IMR-90 (cell line): Measurements from ENCODE around the gene C10orf62. TPM values are rescaled to one million over a fixed set of nuclear protein-coding genes. Genes with fewer than 3 reads are reported as not detected.

Experiments
- ATAC-seq: fragments of 200-7000 bp; cut with Tn5 transposase; 2 replicates; pipeline ENCODE4 v1.9.1; 2020; ENCODE audit warnings: low read depth, mild to moderate bottlenecking, moderate library complexity
- BruUV-seq: library from RNA; stranded (reverse); fragments of 400-500 nt; replicated peaks from 2 replicates; lab custom pipeline; 2021; lab: Mats Ljungman, UMichigan
- CTCF ChIA-PET: fragments of 300-600 bp; formaldehyde crosslinking; extraction: SDS; loops from one replicate; lab custom pipeline; 2021; ENCODE audit warnings: antibody characterized with exemption; lab: Yijun Ruan, JAX
- POLR2A ChIA-PET: fragments of 300-600 bp; sonication (Branson Sonifier 250); formaldehyde crosslinking; loops from one replicate; lab custom pipeline; 2022; ENCODE audit warnings: antibody characterized with exemption; ENCODE audit not compliant: unreplicated experiment; lab: Charles Lee
- DNase-seq: peaks from one replicate; pipeline ENCODE4 v3.0.0; 2013
- H2AFZ ChIP-seq: replicated peaks from 2 replicates; pipeline ENCODE3; 2013; ENCODE audit warnings: low read length, mild to moderate bottlenecking; ENCODE audit not compliant: poor library complexity
- H2AK5ac ChIP-seq: 2 replicates; pipeline ENCODE4 v1.6.1; 2013; ENCODE audit warnings: low read depth, low read length, inconsistent platforms
- H2AK9ac ChIP-seq: replicated peaks from 2 replicates; pipeline ENCODE3; 2013; ENCODE audit warnings: mild to moderate bottlenecking, low read depth, low read length, moderate library complexity; ENCODE audit not compliant: poor library complexity
- H2BK120ac ChIP-seq: 2 replicates; pipeline ENCODE4 v1.6.1; 2013; ENCODE audit warnings: low read depth, low read length, inconsistent platforms
- H2BK15ac ChIP-seq: 3 replicates; pipeline ENCODE4 v1.6.1; 2013; ENCODE audit warnings: low read depth, low read length, inconsistent platforms
- H2BK20ac ChIP-seq: 2 replicates; pipeline ENCODE4 v1.6.1; 2013; ENCODE audit warnings: low read depth, mild to moderate bottlenecking, inconsistent platforms, low read length, moderate library complexity
- H2BK5ac ChIP-seq: 2 replicates; pipeline ENCODE4 v1.6.1; 2013; ENCODE audit warnings: mild to moderate bottlenecking, low read depth, low read length, inconsistent platforms; ENCODE audit not compliant: poor library complexity, severe bottlenecking
- H3K14ac ChIP-seq: replicated peaks from 2 replicates; pipeline ENCODE4 v1.6.1; 2013; ENCODE audit warnings: low read depth, low read length, inconsistent platforms
- H3K18ac ChIP-seq: 2 replicates; pipeline ENCODE4 v1.6.1; 2013; ENCODE audit warnings: low read depth, low read length, control low read depth
- H3K23ac ChIP-seq: 2 replicates; pipeline ENCODE4 v1.6.1; 2013; ENCODE audit warnings: low read depth, low read length, inconsistent platforms
- H3K27ac ChIP-seq: 2 replicates; pipeline ENCODE4 v1.5.1; 2013; ENCODE audit warnings: mild to moderate bottlenecking, control low read depth, low read length; ENCODE audit not compliant: insufficient read depth
- H3K27me3 ChIP-seq: 2 replicates; pipeline ENCODE4 v1.6.1; 2013; ENCODE audit warnings: low read length; ENCODE audit not compliant: control insufficient read depth, insufficient read depth
- H3K36me3 ChIP-seq: 2 replicates; pipeline ENCODE4 v1.6.1; 2013; ENCODE audit warnings: low read length, mixed read lengths; ENCODE audit not compliant: control insufficient read depth, insufficient read depth
- H3K4ac ChIP-seq: 2 replicates; pipeline ENCODE4 v1.6.1; 2013; ENCODE audit warnings: low read depth, low read length, inconsistent platforms
- H3K4me1 ChIP-seq: 2 replicates; pipeline ENCODE4 v1.6.1; 2013; ENCODE audit warnings: low read length, mixed read lengths; ENCODE audit not compliant: control insufficient read depth, insufficient read depth
- H3K4me2 ChIP-seq: 2 replicates; pipeline ENCODE4 v1.6.1; 2013; ENCODE audit warnings: low read depth, mild to moderate bottlenecking, control low read depth, low read length, moderate library complexity
- H3K4me3 ChIP-seq: 2 replicates; pipeline ENCODE4 v1.5.1; 2013; ENCODE audit warnings: low read depth, mild to moderate bottlenecking, control low read depth, low read length, moderate library complexity; ENCODE audit not compliant: insufficient read depth
- H3K56ac ChIP-seq: 2 replicates; pipeline ENCODE4 v1.6.1; 2013; ENCODE audit warnings: low read length, inconsistent platforms; ENCODE audit not compliant: insufficient read depth; ENCODE audit errors: extremely low read depth
- H3K79me1 ChIP-seq, 2 experiments: 2 replicates each; pipeline ENCODE4 v1.6.1; 2013; ENCODE audit warnings: low read length in 2 of 2, inconsistent platforms in 1 of 2, low read depth in 1 of 2
- H3K9ac ChIP-seq: 2 replicates; pipeline ENCODE4 v1.6.1; 2013; ENCODE audit warnings: low read depth, low read length, control low read depth
- H3K9me1 ChIP-seq: 2 replicates; pipeline ENCODE4 v1.6.1; 2013; ENCODE audit warnings: low read length, inconsistent platforms; ENCODE audit not compliant: insufficient read depth
- H3K9me3 ChIP-seq: 2 replicates; pipeline ENCODE4 v1.6.1; 2013; ENCODE audit warnings: low read length; ENCODE audit not compliant: control insufficient read depth, insufficient read depth
- H4K20me1 ChIP-seq: 2 replicates; pipeline ENCODE4 v1.6.1; 2013; ENCODE audit warnings: low read length, inconsistent platforms; ENCODE audit not compliant: insufficient read depth
- H4K5ac ChIP-seq: 2 replicates; pipeline ENCODE4 v1.6.1; 2013; ENCODE audit warnings: mild to moderate bottlenecking, low read depth, low read length, control low read depth
- H4K8ac ChIP-seq, 2 experiments: 2 replicates each; pipeline ENCODE4 v1.6.1; 2013; ENCODE audit warnings: low read depth in 2 of 2, low read length in 2 of 2, control low read depth in 1 of 2, inconsistent platforms in 1 of 2
- H4K91ac ChIP-seq: 2 replicates; pipeline ENCODE4 v1.6.1; 2013; ENCODE audit warnings: low read depth, low read length, inconsistent platforms; ENCODE audit not compliant: insufficient read depth
- POLR2A ChIP-seq: IDR thresholded peaks from 2 replicates; pipeline ENCODE4 v1.6.1; 2012; ENCODE audit warnings: mild to moderate bottlenecking, low read depth, low read length
- WGBS, 2 experiments: methylation state at CpG; one replicate each; pipeline versions ENCODE4 v1.1.5 to v1.1.7; 2013; ENCODE audit warnings: missing lambda C conversion rate in 2 of 2; ENCODE audit not compliant: insufficient read length in 1 of 2; ENCODE audit errors: extremely low coverage in 2 of 2; 5-methylcytosine and 5-hydroxymethylcytosine counted together
- dilution Hi-C: fragments of 300-500 bp; cut with HindIII; formaldehyde crosslinking; loops from one replicate; pipeline ENCODE4 v1.14.3; 2018; ENCODE audit warnings: low sequenced_read_pairs; ENCODE audit not compliant: unreplicated experiment
- in situ Hi-C: fragments of 300-500 bp; cut with MboI; formaldehyde crosslinking; loops from 3 replicates; pipeline ENCODE4 v1.14.3; 2019; ENCODE audit warnings: low sequenced_read_pairs, inconsistent platforms, mixed read lengths
- intact Hi-C: fragments of 100-400 bp; cut with micrococcal nuclease; formaldehyde crosslinking; loops from 2 replicates; pipeline ENCODE4 v1.10.0; 2022
- polyA plus RNA-seq, 3 experiments: library from polyadenylated mRNA; depleted of rRNA; stranded (reverse); fragments of >200 nt; gene quantifications; 2 replicates each; pipeline ENCODE4 v1.2.3, GENCODE V29; 2012; ENCODE audit warnings: low replicate concordance in 1 of 3
- total RNA-seq: library from RNA; depleted of rRNA; stranded (reverse); fragments of >200 nt; gene quantifications from 2 replicates; pipeline ENCODE4 v1.2.3, GENCODE V29; 2012

Gene C10orf62
- total and polyA plus RNA-seq, 2 of the 4 experiments (the other 2 are of a cell fraction) = not detected

DNA sequence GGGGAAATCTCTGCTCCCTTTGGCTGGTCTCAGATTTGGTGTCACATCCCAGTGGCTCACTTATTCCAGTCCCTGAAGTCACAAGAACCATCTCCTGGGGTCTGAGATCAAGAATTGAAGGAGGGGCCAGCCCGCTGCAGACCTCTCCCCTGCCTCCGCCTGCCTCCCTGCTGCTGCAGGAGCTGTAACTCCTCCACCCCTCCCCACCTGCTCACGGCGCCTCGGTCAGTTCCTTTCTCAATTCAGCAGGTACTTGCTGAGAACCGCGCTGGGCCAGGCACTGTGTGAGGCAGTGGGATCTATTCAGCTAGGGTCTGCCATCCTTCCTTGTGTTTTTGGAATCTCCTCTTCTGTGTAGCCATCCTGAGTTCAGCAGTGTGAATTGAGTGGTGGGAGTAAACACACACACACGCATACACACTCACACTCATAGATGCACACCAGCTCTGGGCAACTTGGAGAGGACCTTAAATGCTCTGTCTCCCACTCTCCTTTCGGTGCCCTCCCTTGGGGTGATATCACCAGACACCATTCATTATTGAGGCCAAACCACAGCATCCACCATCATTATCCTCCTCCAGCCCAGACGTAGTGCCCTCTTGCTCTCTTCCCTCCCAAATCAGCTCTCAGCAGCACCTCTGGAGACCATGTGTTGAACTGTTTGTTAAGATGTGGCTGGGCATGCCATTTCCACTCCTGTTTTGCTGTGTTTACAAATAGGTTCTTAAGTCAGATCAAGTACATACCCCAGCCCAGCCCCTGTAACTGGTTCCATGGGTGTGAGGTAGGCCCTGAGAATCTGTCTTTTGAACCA lies 39.0 kb upstream of the C10orf62 start:
- peak overlapping the region; percentile 42; the same call in 1 of the 2 replicates for H3K14ac ChIP-seq
- peaks cover 16% of the 10 kb centered on the region for H3K4me1 ChIP-seq
- BruUV-seq = no TSS peak
- H4K8ac ChIP-seq = peak overlapping the region; percentile 18 to 78; a peak in 3 of 4 replicates
- H2BK20ac ChIP-seq = peak overlapping the region; percentile 51; the same call in 1 of the 2 replicates
- H3K27ac ChIP-seq = peak overlapping the region; percentile 51; the same call in 1 of the 2 replicates
- H3K4me2 ChIP-seq = no peak overlapping the region
- peak overlapping the region; percentile 80 for H3K4ac ChIP-seq
- no peak overlapping the region for H3K9ac ChIP-seq
- H2BK5ac ChIP-seq = peak overlapping the region; percentile 53
- H4K5ac ChIP-seq = peak overlapping the region; percentile 44
- H2AFZ ChIP-seq = peak overlapping the region; percentile 80
- ATAC-seq = no peak
- H3K79me1 ChIP-seq = peaks cover 23 to 67% of the 10 kb centered on the region in 2 experiments
- no peak overlapping the region for H3K4me3 ChIP-seq
- H3K18ac ChIP-seq = peak overlapping the region; percentile 34
- H3K27me3 ChIP-seq = no peaks in the 10 kb centered on the region
- DNase-seq = no peak
- peak overlapping the region; percentile 68 for H4K91ac ChIP-seq
- in situ Hi-C loops (loop anchor here (5.0 kb wide), 1 partner anchor 88 kb away; no protein-coding TSS in a partner anchor), intact Hi-C loops (loop anchor here (5.0 kb wide), 1 partner anchor 143 kb away; no protein-coding TSS in a partner anchor), dilution Hi-C loops (no loop called here)
- H3K9me1 ChIP-seq = peaks cover 6% of the 10 kb centered on the region; the same call in 1 of the 2 replicates
- no peak overlapping the region; the same call in 2 of the 3 replicates for H2BK15ac ChIP-seq
- H2AK5ac ChIP-seq = peak overlapping the region; percentile 61
- no peak for TF ChIP-seq POLR2A
- no peaks in the 10 kb centered on the region for H3K36me3 ChIP-seq
- no peak overlapping the region for H3K56ac ChIP-seq
- H2BK120ac ChIP-seq = peak overlapping the region; percentile 49
- POLR2A ChIA-PET = no interaction called here
- H4K20me1 ChIP-seq = peaks cover 6% of the 10 kb centered on the region; the same call in 1 of the 2 replicates
- CTCF ChIA-PET = no interaction called here
- H3K9me3 ChIP-seq = no peaks in the 10 kb centered on the region
- peak overlapping the region; percentile 64; the same call in 1 of the 2 replicates for H3K23ac ChIP-seq
- H2AK9ac ChIP-seq = peak overlapping the region; percentile 89
- 50% methylated on average over 1 of the region's 10 CpGs; no CpG with 5 or more reads in 1 of the 2 experiments for WGBS, 2 experiments
